GM19468 (cell line): ENCODE data around the gene ICAM3.
A peak's percentile ranks its signal among the peaks of the same experiment; 100 is the strongest.
"Not testable (repeated sequence)": the region's sequence is repeated elsewhere in the genome, so short reads cannot be mapped to it uniquely, and the experiment has no call there.

Source experiments
- ATAC-seq: cut with Tn5 transposase; IDR thresholded peaks from one replicate; pipeline ENCODE4 v1.9.1; 2021; ENCODE audit warnings: mild to moderate bottlenecking, moderate library complexity, moderate number of reproducible peaks; ENCODE audit not compliant: unreplicated experiment; ENCODE audit errors: extremely low read depth

The ICAM3 gene

GRCh38 chr19:10352764-10353671, 13.6 kb upstream of the ICAM3 start:
- ATAC-seq: no peak

GRCh38 chr19:10346509-10346908, 7.1 kb upstream of the ICAM3 start:
- ATAC-seq: no peak

GRCh38 chr19:10344780-10345179, 5.4 kb upstream of the ICAM3 start:
- no peak for ATAC-seq

- no peak for ATAC-seq
These were observed 4.1 kb upstream of the ICAM3 start for GRCh38 chr19:10343495-10343894.

GRCh38 chr19:10339977-10340376, 553 bp upstream of the ICAM3 start:
- no peak for ATAC-seq

GRCh38 chr19:10338940-10339339, 484 bp downstream of the ICAM3 start:
- no peak for ATAC-seq

GRCh38 chr19:10336725-10337124, 2.7 kb downstream of the ICAM3 start:
- ATAC-seq: not testable (repeated sequence)

GRCh38 chr19:10335352-10335985, 4.0 kb downstream of the ICAM3 start:
- ATAC-seq: no peak

- ATAC-seq: no peak
These were observed 4.7 kb downstream of the ICAM3 start for GRCh38 chr19:10334588-10335351.

GRCh38 chr19:10333758-10334587, 5.5 kb downstream of the ICAM3 start:
- ATAC-seq: no peak

GRCh38 chr19:10332965-10333757, 6.3 kb downstream of the ICAM3 start, which contains the start of gene RAVER1:
TSS of gene RAVER1 (minus strand) at chr19:10333529. CDS start at chr19:10333507, 22 bp downstream.
- peak; percentile 41 for ATAC-seq

- no peak for ATAC-seq
These were observed 7.1 kb downstream of the ICAM3 start for GRCh38 chr19:10332158-10332964.

GRCh38 chr19:10329555-10329954, 9.9 kb downstream of the ICAM3 start:
- ATAC-seq: no peak

GRCh38 chr19:10328558-10329429, 10.6 kb downstream of the ICAM3 start:
- no peak for ATAC-seq

GRCh38 chr19:10327793-10328192, 11.6 kb downstream of the ICAM3 start:
- no peak for ATAC-seq

- no peak for ATAC-seq
These were observed 13.7 kb downstream of the ICAM3 start for GRCh38 chr19:10325732-10326131.
